PC-9 (cell line): ENCODE results near the gene ZNF598.
"Not testable (repeated sequence)": the region's sequence is repeated elsewhere in the genome, so short reads cannot be mapped to it uniquely, and the experiment has no call there.

Source experiments
- CTCF ChIP-seq: fragments of 200-600 bp; sonication (generic); conservative IDR thresholded peaks from 2 replicates; pipeline ENCODE4 v1.6.1; 2017; ENCODE audit warnings: mixed run types, antibody characterized with exemption, mild to moderate bottlenecking, moderate library complexity
- EZH2 ChIP-seq: fragments of 200-600 bp; sonication (generic); IDR thresholded peaks from 2 replicates; pipeline ENCODE4 v1.8.0; 2017; ENCODE audit warnings: antibody characterized with exemption, low read depth

DNA sequence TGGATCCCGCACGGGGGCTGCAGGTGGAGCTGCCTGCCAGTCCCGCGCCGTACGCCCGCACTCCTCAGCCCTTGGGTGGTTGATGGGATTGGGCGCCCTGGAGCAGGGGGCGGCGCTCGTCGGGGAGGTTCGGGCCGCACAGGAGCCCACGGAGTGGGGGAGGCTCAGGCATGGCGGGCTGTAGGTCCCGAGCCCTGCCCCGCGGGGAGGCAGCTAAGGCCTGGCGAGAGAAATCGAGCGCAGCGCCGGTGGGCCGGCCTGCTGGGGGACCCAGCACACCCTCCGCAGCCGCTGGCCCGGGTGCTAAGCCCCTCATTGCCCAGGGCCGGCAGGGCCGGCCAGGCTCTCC lies 51.5 kb downstream of the ZNF598 start:
- not testable (repeated sequence) for TF ChIP-seq CTCF, EZH2
